ENCODE data around the gene PDE4D.

GRCh38 chr5:59266410-59266809, 627.1 kb downstream of the PDE4D start:
- TF ChIP-seq CTCF (IDR thresholded peaks at IDR 0.05; ENCODE audit: insufficient read depth, low read length) (no peak), REST (IDR thresholded peaks at IDR 0.05; ENCODE audit: insufficient replicate concordance, low read depth) (no peak), POLR2AphosphoS5 (IDR thresholded peaks at IDR 0.05; ENCODE audit: low read depth) (no peak), GABPA (IDR thresholded peaks at IDR 0.05; ENCODE audit: low read depth) (no peak), SPI1 (IDR thresholded peaks at IDR 0.05; ENCODE audit: borderline replicate concordance, low read depth) (no peak)
